ENCODE results near the gene GRK1. TPM values are rescaled to one million over a fixed set of nuclear protein-coding genes. Genes with fewer than 3 reads are reported as not detected.

GRK1 gene
- total and polyA plus RNA-seq, 2 experiments from 2014 or later: not detected

DNA sequence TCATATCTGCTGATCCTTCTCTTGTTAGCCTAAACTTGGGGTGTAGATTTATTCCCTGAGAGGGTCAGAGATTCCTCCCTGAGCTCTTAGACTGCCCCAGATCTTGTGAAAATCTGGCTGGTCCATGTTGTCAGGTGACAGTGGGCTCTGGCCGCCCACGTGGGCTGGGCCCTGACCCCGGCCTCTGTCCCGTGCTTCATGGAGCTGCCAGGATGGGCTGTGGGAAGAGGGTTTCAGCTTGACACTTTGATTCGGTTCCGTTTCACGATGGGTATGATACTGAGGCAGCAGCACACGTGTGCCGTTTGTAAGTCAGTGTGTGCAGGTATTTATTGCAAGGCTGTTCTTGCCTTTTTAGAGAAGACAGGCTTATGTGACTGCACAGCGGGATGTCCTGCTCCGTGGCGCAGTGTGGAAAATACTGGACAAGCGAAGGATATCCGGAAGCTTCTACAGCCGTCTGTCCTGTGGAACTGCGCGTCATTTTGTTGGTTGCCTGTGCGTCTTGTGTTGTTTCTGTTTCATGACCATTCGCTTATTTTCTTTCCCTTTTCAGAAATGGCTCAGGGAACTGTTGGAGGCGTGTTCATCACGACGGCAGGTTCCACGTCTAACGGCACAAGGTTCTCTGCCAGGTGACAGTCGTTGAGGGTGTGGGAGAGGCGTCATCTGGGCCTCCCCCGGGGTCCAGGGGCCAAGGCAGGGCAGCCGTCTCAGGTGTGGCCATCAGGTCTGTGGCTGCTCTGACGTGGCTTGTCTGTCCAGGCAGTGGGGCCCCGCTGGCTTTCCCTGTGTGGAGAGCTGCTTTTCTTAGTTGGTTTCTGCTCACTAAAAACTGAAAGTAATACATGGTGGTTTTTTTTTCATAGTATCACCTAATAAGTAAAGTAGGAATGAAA, 29.5 kb upstream of the GRK1 start:
- peaks cover 31% of the 10 kb centered on the region; the same call in 1 of the 2 replicates for H3K36me3 ChIP-seq (ENCODE audit: low read depth)
- WGBS, 2 experiments (ENCODE audit: low coverage in 1 of 2, low lambda C conversion rate in 2 of 2, missing lambda C conversion rate in 2 of 2): 94 to 95% methylated on average over 28 to 30 of the region's 30 CpGs
- in situ Hi-C loops (cut with MboI): no loop called here
- no peak overlapping the region for H3K27ac ChIP-seq
- H2AFZ ChIP-seq: no peak overlapping the region
- no peak overlapping the region for H3K9ac ChIP-seq
- no peak overlapping the region for H3K4me2 ChIP-seq (ENCODE audit: unreplicated experiment)
- H4K20me1 ChIP-seq (ENCODE audit: insufficient read depth): no peaks in the 10 kb centered on the region
- no peaks in the 10 kb centered on the region for H3K4me1 ChIP-seq (ENCODE audit: insufficient read depth)
- H3K4me3 ChIP-seq: no peak overlapping the region
- no peak for DNase-seq
- no peaks in the 10 kb centered on the region for H3K27me3 ChIP-seq (replicated peaks; ENCODE audit: insufficient read depth)
- 0 out of 2 replicates have a peak, but pooled peaks cover 5% of the 10 kb centered on the region for H3F3A ChIP-seq (ENCODE audit: insufficient read depth)
- TF ChIP-seq EZH2 (IDR thresholded peaks at IDR 0.05; ENCODE audit: insufficient read depth, poor library complexity, severe bottlenecking) (no peak), EZH2phosphoT487 (IDR thresholded peaks at IDR 0.05; ENCODE audit: insufficient read depth, low read depth) (no peak)
- H3K79me2 ChIP-seq (ENCODE audit: insufficient read depth): 0 out of 2 replicates have a peak, but pooled peaks cover 6% of the 10 kb centered on the region
- no peaks in the 10 kb centered on the region for H3K9me3 ChIP-seq (ENCODE audit: low read depth)
- H3K9me2 ChIP-seq (ENCODE audit: insufficient read depth): no peaks in the 10 kb centered on the region

DNA sequence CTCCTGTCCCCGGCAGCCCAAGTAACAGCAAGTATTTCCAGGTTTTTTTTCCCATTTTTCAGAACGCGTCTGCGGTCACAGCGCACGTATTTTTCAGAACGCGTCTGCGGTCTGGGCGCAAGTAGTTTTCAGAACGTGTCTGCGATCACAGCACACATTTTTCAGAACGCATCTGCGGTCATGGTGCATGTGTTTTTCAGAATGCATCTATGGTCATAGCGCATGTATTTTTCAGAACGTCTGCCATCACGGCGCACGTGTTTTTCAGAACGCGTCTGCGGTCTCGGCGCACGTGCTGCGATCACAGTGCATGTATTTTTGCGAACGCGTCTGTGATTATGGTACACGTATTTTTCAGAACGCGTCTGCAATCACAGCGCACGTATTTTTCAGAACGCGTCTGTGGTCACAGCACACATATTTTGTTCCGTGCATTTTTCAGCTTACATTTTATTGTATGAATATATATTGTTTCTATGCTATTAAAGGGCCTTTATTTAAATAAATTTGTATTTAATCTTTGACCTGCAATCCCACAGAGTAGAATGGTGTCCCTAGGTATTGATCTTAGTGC, 28.8 kb upstream of the GRK1 start:
- H3K9me3 ChIP-seq (ENCODE audit: low read depth): no peaks in the 10 kb centered on the region
- 0 out of 2 replicates have a peak, but pooled peaks cover 5% of the 10 kb centered on the region for H3F3A ChIP-seq (ENCODE audit: insufficient read depth)
- no peaks in the 10 kb centered on the region for H3K79me2 ChIP-seq (ENCODE audit: insufficient read depth)
- 98% methylated on average over 36 to 37 of the region's 37 CpGs for WGBS, 2 experiments (ENCODE audit: low coverage in 1 of 2, low lambda C conversion rate in 2 of 2, missing lambda C conversion rate in 2 of 2)
- no peaks in the 10 kb centered on the region for H3K27me3 ChIP-seq (replicated peaks; ENCODE audit: insufficient read depth)
- TF ChIP-seq EZH2 (IDR thresholded peaks at IDR 0.05; ENCODE audit: insufficient read depth, poor library complexity, severe bottlenecking) (no peak), EZH2phosphoT487 (IDR thresholded peaks at IDR 0.05; ENCODE audit: insufficient read depth, low read depth) (no peak)
- no peak overlapping the region for H3K27ac ChIP-seq
- in situ Hi-C loops (cut with MboI): no loop called here
- no peak for DNase-seq
- H4K20me1 ChIP-seq (ENCODE audit: insufficient read depth): no peaks in the 10 kb centered on the region
- H3K9ac ChIP-seq: no peak overlapping the region
- H2AFZ ChIP-seq: no peak overlapping the region
- H3K9me2 ChIP-seq (ENCODE audit: insufficient read depth): no peaks in the 10 kb centered on the region
- no peaks in the 10 kb centered on the region for H3K4me1 ChIP-seq (ENCODE audit: insufficient read depth)
- no peak overlapping the region for H3K4me3 ChIP-seq
- peaks cover 31% of the 10 kb centered on the region; the same call in 1 of the 2 replicates for H3K36me3 ChIP-seq (ENCODE audit: low read depth)
- H3K4me2 ChIP-seq (ENCODE audit: unreplicated experiment): no peak overlapping the region

GRCh38 chr13:113638806-113639205, 28.2 kb upstream of the GRK1 start:
- H3K27me3 ChIP-seq (replicated peaks; ENCODE audit: insufficient read depth): no peaks in the 10 kb centered on the region
- H3K9ac ChIP-seq: no peak overlapping the region
- no peak overlapping the region for H3K4me2 ChIP-seq (ENCODE audit: unreplicated experiment)
- no peaks in the 10 kb centered on the region for H3K9me2 ChIP-seq (ENCODE audit: insufficient read depth)
- in situ Hi-C loops (cut with MboI): no loop called here
- no peaks in the 10 kb centered on the region for H3K79me2 ChIP-seq (ENCODE audit: insufficient read depth)
- 97 to 99% methylated on average over 8 of the region's 8 CpGs for WGBS, 2 experiments (ENCODE audit: low coverage in 1 of 2, low lambda C conversion rate in 2 of 2, missing lambda C conversion rate in 2 of 2)
- TF ChIP-seq EZH2 (IDR thresholded peaks at IDR 0.05; ENCODE audit: insufficient read depth, poor library complexity, severe bottlenecking): no peak
- no peak for TF ChIP-seq EZH2phosphoT487 (IDR thresholded peaks at IDR 0.05; ENCODE audit: insufficient read depth, low read depth)
- DNase-seq: no peak
- H3K4me1 ChIP-seq (ENCODE audit: insufficient read depth): no peaks in the 10 kb centered on the region
- H3K4me3 ChIP-seq: no peak overlapping the region
- H3K9me3 ChIP-seq (ENCODE audit: low read depth): no peaks in the 10 kb centered on the region
- 0 out of 2 replicates have a peak, but pooled peaks cover 5% of the 10 kb centered on the region for H3F3A ChIP-seq (ENCODE audit: insufficient read depth)
- H4K20me1 ChIP-seq (ENCODE audit: insufficient read depth): no peaks in the 10 kb centered on the region
- no peak overlapping the region for H2AFZ ChIP-seq
- H3K27ac ChIP-seq: no peak overlapping the region
- peaks cover 31% of the 10 kb centered on the region; the same call in 1 of the 2 replicates for H3K36me3 ChIP-seq (ENCODE audit: low read depth)

GRCh38 chr13:113639616-113640262, 27.3 kb upstream of the GRK1 start:
- no peaks in the 10 kb centered on the region for H3K27me3 ChIP-seq (replicated peaks; ENCODE audit: insufficient read depth)

More at GRCh38 chr13:113639616-113640262, 27.3 kb upstream of the GRK1 start:
- in situ Hi-C loops (cut with MboI): no loop called here
- 74 to 79% methylated on average over 26 to 27 of the region's 27 CpGs for WGBS, 2 experiments (ENCODE audit: low coverage in 1 of 2, low lambda C conversion rate in 2 of 2, missing lambda C conversion rate in 2 of 2)
- Histone ChIP-seq H2AFZ (no peak overlapping the region), H3K4me1 (ENCODE audit: insufficient read depth) (no peaks in the 10 kb centered on the region), H3K9ac (no peak overlapping the region), H3K79me2 (ENCODE audit: insufficient read depth) (no peaks in the 10 kb centered on the region), H3K4me2 (ENCODE audit: unreplicated experiment) (no peak overlapping the region), H3K4me3 (no peak overlapping the region), H3K27ac (no peak overlapping the region), H3K9me3 (ENCODE audit: low read depth) (no peaks in the 10 kb centered on the region), H4K20me1 (ENCODE audit: insufficient read depth) (no peaks in the 10 kb centered on the region), H3K36me3 (ENCODE audit: low read depth) (peaks cover 23% of the 10 kb centered on the region; the same call in 1 of the 2 replicates), H3K9me2 (ENCODE audit: insufficient read depth) (no peaks in the 10 kb centered on the region), H3F3A (ENCODE audit: insufficient read depth) (0 out of 2 replicates have a peak, but pooled peaks cover 5% of the 10 kb centered on the region)
- TF ChIP-seq EZH2phosphoT487 (IDR thresholded peaks at IDR 0.05; ENCODE audit: insufficient read depth, low read depth) (no peak), EZH2 (IDR thresholded peaks at IDR 0.05; ENCODE audit: insufficient read depth, poor library complexity, severe bottlenecking) (no peak)
- DNase-seq: peak; percentile 38
